H1 (cell line): ENCODE data around the gene WDR91. TPM values are rescaled to one million over a fixed set of nuclear protein-coding genes. Genes with fewer than 3 reads are reported as not detected.
A peak's percentile ranks its signal among the peaks of the same experiment; 100 is the strongest.

ENCODE experiments used
- CTCF ChIA-PET: fragments of 300-600 bp; sonication (Branson Sonifier 250); formaldehyde crosslinking; loops from one replicate; lab custom pipeline; 2021; ENCODE audit not compliant: partially characterized antibody; lab: Charles Lee
- POLR2A ChIA-PET: fragments of 300-600 bp; sonication (Branson Sonifier 250); formaldehyde crosslinking; loops from one replicate; lab custom pipeline; 2021; ENCODE audit warnings: inconsistent platforms; ENCODE audit not compliant: partially characterized antibody; lab: Charles Lee
- DNase-seq, 2 experiments: peaks; one replicate each; pipeline versions ENCODE4 v3.0.0 to v3.0.0-alpha.2; 2010 to 2022; ENCODE audit warnings: low spot score in 2 of 2, low read depth in 1 of 2, mixed read lengths in 1 of 2
- FAIRE-seq: peaks from 2 replicates; lab custom pipeline; 2011; peaks lifted over from hg19 to GRCh38; lab: Jason Lieb, UNC
- H2AFZ ChIP-seq: 2 replicates; pipeline ENCODE4 v1.8.1; 2012; ENCODE audit warnings: low read length, inconsistent platforms
- H2AK5ac ChIP-seq: 2 replicates; pipeline ENCODE4 v1.6.1; 2013; ENCODE audit warnings: low read depth, low read length
- H2BK120ac ChIP-seq: replicated peaks from 2 replicates; pipeline ENCODE3; 2013; ENCODE audit warnings: low read depth, low read length, inconsistent platforms
- H2BK12ac ChIP-seq: 2 replicates; pipeline ENCODE4 v1.6.1; 2013; ENCODE audit warnings: low read depth, low read length
- H2BK15ac ChIP-seq: 2 replicates; pipeline ENCODE4 v1.6.1; 2013; ENCODE audit warnings: low read length
- H2BK20ac ChIP-seq: 2 replicates; pipeline ENCODE4 v1.6.1; 2013; ENCODE audit warnings: low read length
- H2BK5ac ChIP-seq: 2 replicates; pipeline ENCODE4 v1.6.1; 2013; ENCODE audit warnings: low read depth, low read length
- H3K14ac ChIP-seq: 2 replicates; pipeline ENCODE4 v1.6.1; 2013; ENCODE audit warnings: inconsistent platforms; ENCODE audit not compliant: insufficient read length
- H3K18ac ChIP-seq: 2 replicates; pipeline ENCODE4 v1.6.1; 2013; ENCODE audit warnings: low read length; ENCODE audit errors: extremely low read depth
- H3K23ac ChIP-seq: 2 replicates; pipeline ENCODE4 v1.6.1; 2013; ENCODE audit warnings: inconsistent platforms; ENCODE audit not compliant: insufficient read length
- H3K23me2 ChIP-seq: 2 replicates; pipeline ENCODE4 v1.6.1; 2013; ENCODE audit warnings: low read depth, low read length
- H3K27ac ChIP-seq: 2 replicates; pipeline ENCODE4 v1.6.1; 2011; ENCODE audit warnings: low read depth, low read length, inconsistent platforms
- H3K27me3 ChIP-seq, 4 experiments: replicated peaks in 1 of 4; 1 replicate in 1 of 4; 2 replicates in 3 of 4; pipeline versions ENCODE4 v1.6.1 to v1.8.1; 2011 to 2013; ENCODE audit warnings: low read length in 3 of 4, mild to moderate bottlenecking in 3 of 4, inconsistent platforms in 2 of 4, mixed read lengths in 2 of 4, moderate library complexity in 1 of 4; ENCODE audit not compliant: control insufficient read depth in 3 of 4, insufficient read depth in 3 of 4; ENCODE audit errors: extremely low read depth in 1 of 4
- H3K36me3 ChIP-seq, 4 experiments: 2 replicates each; pipeline versions ENCODE4 v1.6.1 to v1.8.1; 2011 to 2013; ENCODE audit warnings: mild to moderate bottlenecking in 4 of 4, low read length in 3 of 4, moderate library complexity in 2 of 4, control low read depth in 1 of 4, inconsistent platforms in 1 of 4; ENCODE audit not compliant: insufficient read depth in 4 of 4, control insufficient read depth in 2 of 4
- H3K4ac ChIP-seq: replicated peaks from 2 replicates; pipeline ENCODE3; 2013; ENCODE audit warnings: low read length, low read depth, mixed read lengths, inconsistent platforms; ENCODE audit not compliant: insufficient read length
- H3K4me1 ChIP-seq, 4 experiments: replicated peaks in 1 of 4; 1 replicate in 1 of 4; 2 replicates in 3 of 4; pipeline versions ENCODE4 v1.6.1 to v1.8.1; 2011 to 2013; ENCODE audit warnings: low read length in 3 of 4, inconsistent platforms in 2 of 4, mixed read lengths in 1 of 4; ENCODE audit not compliant: insufficient read depth in 4 of 4, control insufficient read depth in 3 of 4
- H3K4me2 ChIP-seq, 2 experiments: 2 replicates each; pipeline versions ENCODE4 v1.6.1 to v1.8.1; 2011 to 2013; ENCODE audit warnings: low read depth in 2 of 2, low read length in 2 of 2, control low read depth in 1 of 2, inconsistent platforms in 1 of 2, mild to moderate bottlenecking in 1 of 2; ENCODE audit not compliant: insufficient read depth in 1 of 2
- H3K4me3 ChIP-seq, 4 experiments: fragments of 200-600, 300-600 bp in 1 of 4; sonication (generic), shearing (Covaris generic), sonication (Bioruptor Twin) in 1 of 4; 2 replicates each; pipeline versions ENCODE4 v1.5.1 to v1.8.1; 2011 to 2016; ENCODE audit warnings: low read length in 4 of 4, low read depth in 3 of 4, control low read depth in 2 of 4, inconsistent platforms in 2 of 4, mild to moderate bottlenecking in 2 of 4, mixed read lengths in 1 of 4, moderate library complexity in 1 of 4; ENCODE audit not compliant: insufficient read depth in 2 of 4; ENCODE audit errors: extremely low read depth in 1 of 4
- H3K56ac ChIP-seq: replicated peaks from 2 replicates; pipeline ENCODE3; 2013; ENCODE audit warnings: low read depth, mild to moderate bottlenecking, mixed read lengths, low read length, inconsistent platforms; ENCODE audit not compliant: insufficient read length
- H3K79me1 ChIP-seq: 2 replicates; pipeline ENCODE4 v1.6.1; 2013; ENCODE audit warnings: low read depth, low read length, control low read depth
- H3K79me2 ChIP-seq, 2 experiments: 2 replicates each; pipeline versions ENCODE4 v1.6.1 to v1.8.1; 2012 to 2013; ENCODE audit warnings: low read length in 2 of 2, mild to moderate bottlenecking in 2 of 2, inconsistent platforms in 1 of 2; ENCODE audit not compliant: insufficient read depth in 2 of 2, control insufficient read depth in 1 of 2
- H3K9ac ChIP-seq, 4 experiments: replicated peaks in 1 of 4; 1 replicate in 1 of 4; 2 replicates in 3 of 4; pipeline versions ENCODE4 v1.6.1 to v1.8.1; 2011 to 2013; ENCODE audit warnings: low read depth in 3 of 4, low read length in 3 of 4, control low read depth in 2 of 4, mild to moderate bottlenecking in 2 of 4, moderate library complexity in 2 of 4, inconsistent platforms in 1 of 4; ENCODE audit errors: extremely low read depth in 1 of 4
- H3K9me3 ChIP-seq, 2 experiments: 2 replicates each; pipeline versions ENCODE4 v1.6.1 to v1.8.1; 2012 to 2013; ENCODE audit warnings: mild to moderate bottlenecking in 2 of 2, moderate library complexity in 2 of 2, control low read depth in 1 of 2, inconsistent platforms in 1 of 2, low read depth in 1 of 2, low read length in 1 of 2, mixed read lengths in 1 of 2; ENCODE audit not compliant: insufficient read depth in 2 of 2
- H4K20me1 ChIP-seq, 2 experiments: replicated peaks in 1 of 2; 2 replicates each; pipeline versions ENCODE3 to v1.8.1; 2011 to 2013; ENCODE audit warnings: inconsistent platforms in 2 of 2, low read length in 2 of 2, mild to moderate bottlenecking in 1 of 2; ENCODE audit not compliant: insufficient read depth in 2 of 2, control insufficient read depth in 1 of 2
- H4K5ac ChIP-seq: 2 replicates; pipeline ENCODE4 v1.6.1; 2013; ENCODE audit warnings: low read length, low read depth, mixed read lengths, inconsistent platforms; ENCODE audit not compliant: insufficient read length
- H4K8ac ChIP-seq: 2 replicates; pipeline ENCODE4 v1.8.0; 2013; ENCODE audit warnings: mild to moderate bottlenecking, moderate library complexity, low read length, inconsistent platforms; ENCODE audit not compliant: insufficient read depth; ENCODE audit errors: extremely low read depth
- H4K91ac ChIP-seq: replicated peaks from 2 replicates; pipeline ENCODE3; 2013; ENCODE audit warnings: low read length, mixed read lengths, inconsistent platforms; ENCODE audit not compliant: insufficient read length
- CEBPB ChIP-seq: IDR thresholded peaks from 2 replicates; pipeline ENCODE4 v1.6.1; 2012; ENCODE audit warnings: low read depth, low read length
- FOSL1 ChIP-seq: IDR thresholded peaks from 2 replicates; pipeline ENCODE4 v1.6.1; 2011; ENCODE audit warnings: mild to moderate bottlenecking, low read depth, low read length, moderate library complexity; ENCODE audit not compliant: insufficient read depth
- JUND ChIP-seq: IDR thresholded peaks from 2 replicates; pipeline ENCODE4 v1.6.1; 2011; ENCODE audit warnings: mild to moderate bottlenecking, improper control_type of control experiment, low read length
- KDM1A ChIP-seq: fragments of 200-600, 300-600 bp; sonication (generic); IDR thresholded peaks from 2 replicates; pipeline ENCODE4 v1.7.1; 2016; ENCODE audit warnings: mild to moderate bottlenecking, low read length, borderline replicate concordance
- MAFK ChIP-seq: IDR thresholded peaks from 2 replicates; pipeline ENCODE4 v1.6.1; 2012; ENCODE audit warnings: low read depth, mild to moderate bottlenecking, improper control_type of control experiment, low read length
- POLR2A ChIP-seq, 2 experiments: IDR thresholded peaks; 1 replicate in 1 of 2; 2 replicates in 1 of 2; pipeline ENCODE4 v1.6.1; 2011; ENCODE audit warnings: low read depth in 2 of 2, low read length in 2 of 2, mild to moderate bottlenecking in 2 of 2; ENCODE audit errors: control extremely low read depth in 1 of 2
- POLR2AphosphoS5 ChIP-seq: IDR thresholded peaks from 2 replicates; pipeline ENCODE4 v1.6.1; 2011; ENCODE audit warnings: low read depth, low read length
- RXRA ChIP-seq: IDR thresholded peaks from 2 replicates; pipeline ENCODE4 v1.6.1; 2011; ENCODE audit warnings: low read depth, mild to moderate bottlenecking, low read length, moderate library complexity; ENCODE audit not compliant: insufficient read depth
- TAF7 ChIP-seq: optimal IDR thresholded peaks from 2 replicates; pipeline ENCODE3; 2011; ENCODE audit warnings: low read depth, mild to moderate bottlenecking, inconsistent platforms, low read length, moderate library complexity, borderline replicate concordance
- WGBS, 2 experiments: shearing (Covaris generic) in 1 of 2; methylation state at CpG; one replicate each; pipeline versions ENCODE4 v1.1.6 to v1.1.7; 2013 to 2015; ENCODE audit warnings: low lambda C conversion rate in 2 of 2, mixed read lengths in 2 of 2, inconsistent platforms in 1 of 2, low coverage in 1 of 2, missing lambda C conversion rate in 1 of 2; ENCODE audit not compliant: insufficient replicate concordance in 2 of 2, insufficient coverage in 1 of 2, insufficient read length in 1 of 2; ENCODE audit errors: extremely low coverage in 1 of 2, missing lambda C conversion rate in 1 of 2; 5-methylcytosine and 5-hydroxymethylcytosine counted together
- polyA plus RNA-seq, 7 experiments: library from polyadenylated mRNA; depleted of rRNA in 3 of 7; stranded (reverse) in 5 of 7; unstranded in 2 of 7; fragments of >200 nt in 5 of 7; fragments of 200-250 nt in 2 of 7; gene quantifications; 1 replicate in 5 of 7; 2 replicates in 1 of 7; 4 replicates in 1 of 7; pipeline versions ENCODE4 v1.2.1 to v1.2.3, GENCODE V29; 2011 to 2013; ENCODE audit warnings: missing spikeins in 2 of 7, mixed read lengths in 2 of 7
- total RNA-seq: library from RNA; stranded (reverse); fragmentation: NEBNext Ultra II Directional; extraction: Animal tissue kit (Norgen Biotek cat#: 25700); gene quantifications from 2 replicates; pipeline ENCODE4 v1.2.1, GENCODE V29; 2021

Gene WDR91
- total and polyA plus RNA-seq, 2 of the 8 experiments (the other 6 are each of a cell fraction or from before 2014, with no cell fraction given), result 8.2 to 14.7 TPM

GRCh38 chr7:135160858-135161653 lies 50.3 kb downstream of the WDR91 start:
- 89% methylated on average over 9 of the region's 9 CpGs; no CpG with 5 or more reads in 1 of the 2 experiments for WGBS, 2 experiments
- no peak overlapping the region for H3K9ac ChIP-seq
- H4K91ac ChIP-seq, result peak overlapping the region; percentile 39
- no peak overlapping the region; the same call in 1 of the 2 replicates for H3K18ac ChIP-seq
- H3K27me3 ChIP-seq, result no peaks in the 10 kb centered on the region
- H4K5ac ChIP-seq, result no peak overlapping the region
- 0 out of 2 replicates have a peak overlapping the region, but pooled peaks have one; percentile 40 for H2BK5ac ChIP-seq
- no peak overlapping the region for H2BK120ac ChIP-seq
- no peak overlapping the region; the same call in 1 of the 2 replicates for H2BK12ac ChIP-seq
- FAIRE-seq, result no peak
- no peak overlapping the region for H2BK15ac ChIP-seq
- H3K4me2 ChIP-seq, result no peak overlapping the region
- peaks cover 15 to 20% of the 10 kb centered on the region in 2 experiments for H3K9me3 ChIP-seq
- DNase-seq, result no peak
- no peak overlapping the region for H4K8ac ChIP-seq
- no peak overlapping the region for H3K27ac ChIP-seq
- 0 out of 2 replicates have a peak overlapping the region, but pooled peaks have one; percentile 1 for H2BK20ac ChIP-seq
- no peak overlapping the region for H3K56ac ChIP-seq
- no peaks in the 10 kb centered on the region for H3K79me2 ChIP-seq
- H3K36me3 ChIP-seq, result peaks cover 4 to 24% (median 15%) of the 10 kb centered on the region in 4 experiments
- no peak overlapping the region for H3K4ac ChIP-seq
- H3K4me3 ChIP-seq, result no peak overlapping the region
- no peaks in the 10 kb centered on the region; the same call in 1 of the 2 replicates for H3K79me1 ChIP-seq
- no peak overlapping the region for H3K14ac ChIP-seq
- no peak overlapping the region for H2AK5ac ChIP-seq
- no peak overlapping the region for H2AFZ ChIP-seq
- no peaks in the 10 kb centered on the region for H4K20me1 ChIP-seq
- TF ChIP-seq TAF7 (no peak), RXRA (no peak), JUND (no peak), POLR2AphosphoS5 (no peak), POLR2A (IDR thresholded peaks at IDR 0.05; ENCODE audit: control extremely low read depth in 1 of 2, low read depth in 2 of 2, low read length in 2 of 2) (peak in 1 of 2 experiments; percentile 26; a peak in 1 of 3 replicates), KDM1A (no peak), FOSL1 (no peak), MAFK (no peak), CEBPB (no peak)
- H3K4me1 ChIP-seq, result 0 out of 7 replicates have a peak, but pooled peaks cover 0 to 2% (median 0%) of the 10 kb centered on the region in 4 experiments
- no peaks in the 10 kb centered on the region for H3K23me2 ChIP-seq
- CTCF ChIA-PET, result interaction anchor here (0.9 to 1.8 kb wide), 3 partner anchors 9 to 32 kb away, joined by 3 to 6 read pairs (median 5); no protein-coding TSS in a partner anchor
- H3K23ac ChIP-seq, result no peak overlapping the region
- POLR2A ChIA-PET, result interaction anchor here (0.9 to 5.7 kb wide), 3 partner anchors 9 to 174 kb away, joined by 3 to 32 read pairs (median 6); partner anchors contain the start of gene CYREN
